HL-60 (cell line): ENCODE results near the gene LARP4.
"Not testable (repeated sequence)": the region's sequence is repeated elsewhere in the genome, so short reads cannot be mapped to it uniquely, and the experiment has no call there.

ENCODE experiments used
- DNase-seq, 2 experiments: peaks; one replicate each; pipeline ENCODE4 v3.0.0-alpha.2; 2010 to 2020; ENCODE audit warnings: low read depth in 1 of 2, low spot score in 1 of 2
- H3K27ac ChIP-seq: fragments of 250-450 bp; sonication (Bioruptor Pico); replicated peaks from 2 replicates; pipeline ENCODE4 v1.5.1; 2020; ENCODE audit warnings: mild to moderate bottlenecking, moderate library complexity
- H3K27me3 ChIP-seq: fragments of 250-450 bp; sonication (Bioruptor Pico); 2 replicates; pipeline ENCODE4 v1.5.1; 2021; ENCODE audit warnings: mild to moderate bottlenecking, moderate library complexity; ENCODE audit not compliant: insufficient read depth, poor library complexity, severe bottlenecking
- H3K4me3 ChIP-seq: replicated peaks from 2 replicates; pipeline ENCODE4 v1.5.1; 2011; ENCODE audit warnings: mild to moderate bottlenecking, control low read depth, low read length; ENCODE audit not compliant: insufficient read depth
- GABPA ChIP-seq: IDR thresholded peaks from 2 replicates; pipeline ENCODE4 v1.6.1; 2012; ENCODE audit warnings: low read depth
- POLR2AphosphoS5 ChIP-seq: IDR thresholded peaks from 2 replicates; pipeline ENCODE4 v1.6.1; 2012; ENCODE audit warnings: low read depth
- SPI1 ChIP-seq: IDR thresholded peaks from 2 replicates; pipeline ENCODE4 v1.6.1; 2012; ENCODE audit warnings: low read depth, mild to moderate bottlenecking, borderline replicate concordance
- TF ChIP-seq, protein P1 (sequence below): IDR thresholded peaks from 2 replicates; pipeline ENCODE4 v1.6.1; 2012; ENCODE audit warnings: low read depth; ENCODE audit not compliant: insufficient replicate concordance
- TF ChIP-seq, protein P2 (sequence below): IDR thresholded peaks from one replicate; pipeline ENCODE4 v1.5.1; 2011; ENCODE audit warnings: low read length, control low read depth, inconsistent platforms; ENCODE audit not compliant: insufficient read depth

Gene LARP4

DNA sequence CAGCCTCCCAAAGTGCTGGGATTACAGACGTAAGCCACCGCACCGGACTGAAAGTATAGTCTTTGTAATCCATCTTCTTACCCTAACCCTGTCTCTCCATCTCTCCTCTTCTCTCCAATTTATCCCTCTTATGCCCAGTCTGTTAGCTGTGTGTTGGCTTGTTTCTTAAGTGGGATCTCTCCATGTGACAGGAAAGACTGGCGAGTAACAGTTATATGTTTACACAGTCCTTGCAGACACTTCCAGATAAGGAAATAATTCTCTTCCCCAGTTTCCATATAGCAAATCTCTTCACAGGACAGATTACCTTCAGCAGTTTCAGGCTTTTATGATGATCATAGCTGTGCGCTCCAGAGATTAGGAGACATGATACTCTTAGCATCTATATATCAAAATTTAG is 88.1 kb downstream of the LARP4 start:
- TF ChIP-seq GABPA (no peak), SPI1 (no peak), POLR2AphosphoS5 (no peak)
- TF ChIP-seq, protein P1, sequence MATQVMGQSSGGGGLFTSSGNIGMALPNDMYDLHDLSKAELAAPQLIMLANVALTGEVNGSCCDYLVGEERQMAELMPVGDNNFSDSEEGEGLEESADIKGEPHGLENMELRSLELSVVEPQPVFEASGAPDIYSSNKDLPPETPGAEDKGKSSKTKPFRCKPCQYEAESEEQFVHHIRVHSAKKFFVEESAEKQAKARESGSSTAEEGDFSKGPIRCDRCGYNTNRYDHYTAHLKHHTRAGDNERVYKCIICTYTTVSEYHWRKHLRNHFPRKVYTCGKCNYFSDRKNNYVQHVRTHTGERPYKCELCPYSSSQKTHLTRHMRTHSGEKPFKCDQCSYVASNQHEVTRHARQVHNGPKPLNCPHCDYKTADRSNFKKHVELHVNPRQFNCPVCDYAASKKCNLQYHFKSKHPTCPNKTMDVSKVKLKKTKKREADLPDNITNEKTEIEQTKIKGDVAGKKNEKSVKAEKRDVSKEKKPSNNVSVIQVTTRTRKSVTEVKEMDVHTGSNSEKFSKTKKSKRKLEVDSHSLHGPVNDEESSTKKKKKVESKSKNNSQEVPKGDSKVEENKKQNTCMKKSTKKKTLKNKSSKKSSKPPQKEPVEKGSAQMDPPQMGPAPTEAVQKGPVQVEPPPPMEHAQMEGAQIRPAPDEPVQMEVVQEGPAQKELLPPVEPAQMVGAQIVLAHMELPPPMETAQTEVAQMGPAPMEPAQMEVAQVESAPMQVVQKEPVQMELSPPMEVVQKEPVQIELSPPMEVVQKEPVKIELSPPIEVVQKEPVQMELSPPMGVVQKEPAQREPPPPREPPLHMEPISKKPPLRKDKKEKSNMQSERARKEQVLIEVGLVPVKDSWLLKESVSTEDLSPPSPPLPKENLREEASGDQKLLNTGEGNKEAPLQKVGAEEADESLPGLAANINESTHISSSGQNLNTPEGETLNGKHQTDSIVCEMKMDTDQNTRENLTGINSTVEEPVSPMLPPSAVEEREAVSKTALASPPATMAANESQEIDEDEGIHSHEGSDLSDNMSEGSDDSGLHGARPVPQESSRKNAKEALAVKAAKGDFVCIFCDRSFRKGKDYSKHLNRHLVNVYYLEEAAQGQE, result no peak
- TF ChIP-seq, protein P2, sequence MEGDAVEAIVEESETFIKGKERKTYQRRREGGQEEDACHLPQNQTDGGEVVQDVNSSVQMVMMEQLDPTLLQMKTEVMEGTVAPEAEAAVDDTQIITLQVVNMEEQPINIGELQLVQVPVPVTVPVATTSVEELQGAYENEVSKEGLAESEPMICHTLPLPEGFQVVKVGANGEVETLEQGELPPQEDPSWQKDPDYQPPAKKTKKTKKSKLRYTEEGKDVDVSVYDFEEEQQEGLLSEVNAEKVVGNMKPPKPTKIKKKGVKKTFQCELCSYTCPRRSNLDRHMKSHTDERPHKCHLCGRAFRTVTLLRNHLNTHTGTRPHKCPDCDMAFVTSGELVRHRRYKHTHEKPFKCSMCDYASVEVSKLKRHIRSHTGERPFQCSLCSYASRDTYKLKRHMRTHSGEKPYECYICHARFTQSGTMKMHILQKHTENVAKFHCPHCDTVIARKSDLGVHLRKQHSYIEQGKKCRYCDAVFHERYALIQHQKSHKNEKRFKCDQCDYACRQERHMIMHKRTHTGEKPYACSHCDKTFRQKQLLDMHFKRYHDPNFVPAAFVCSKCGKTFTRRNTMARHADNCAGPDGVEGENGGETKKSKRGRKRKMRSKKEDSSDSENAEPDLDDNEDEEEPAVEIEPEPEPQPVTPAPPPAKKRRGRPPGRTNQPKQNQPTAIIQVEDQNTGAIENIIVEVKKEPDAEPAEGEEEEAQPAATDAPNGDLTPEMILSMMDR, result no peak
- Histone ChIP-seq H3K27me3 (no peaks in the 10 kb centered on the region), H3K4me3 (no peak overlapping the region), H3K27ac (no peak overlapping the region)
- DNase-seq, result no peak

DNA sequence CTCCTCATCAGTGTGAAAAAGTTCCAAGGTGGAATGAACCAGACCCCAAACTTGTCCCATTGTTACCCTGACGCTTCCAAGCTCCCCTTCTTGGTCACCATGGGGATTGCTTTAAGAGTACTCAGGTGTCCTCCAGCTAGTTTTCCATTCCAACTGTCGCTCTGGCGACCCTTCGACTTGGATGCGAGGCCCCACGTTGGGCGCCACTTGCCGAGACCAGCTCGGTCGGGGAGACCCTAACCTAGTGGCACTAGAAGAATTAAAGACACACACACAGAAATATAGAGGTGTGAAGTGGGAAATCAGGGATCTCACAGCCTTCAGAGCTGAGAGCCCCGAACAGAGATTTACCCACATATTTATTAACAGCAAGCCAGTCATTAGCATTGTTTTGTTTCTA is 97.4 kb downstream of the LARP4 start:
- H3K27me3 ChIP-seq, DNase-seq, H3K27ac ChIP-seq, H3K4me3 ChIP-seq: not testable (repeated sequence)

DNA sequence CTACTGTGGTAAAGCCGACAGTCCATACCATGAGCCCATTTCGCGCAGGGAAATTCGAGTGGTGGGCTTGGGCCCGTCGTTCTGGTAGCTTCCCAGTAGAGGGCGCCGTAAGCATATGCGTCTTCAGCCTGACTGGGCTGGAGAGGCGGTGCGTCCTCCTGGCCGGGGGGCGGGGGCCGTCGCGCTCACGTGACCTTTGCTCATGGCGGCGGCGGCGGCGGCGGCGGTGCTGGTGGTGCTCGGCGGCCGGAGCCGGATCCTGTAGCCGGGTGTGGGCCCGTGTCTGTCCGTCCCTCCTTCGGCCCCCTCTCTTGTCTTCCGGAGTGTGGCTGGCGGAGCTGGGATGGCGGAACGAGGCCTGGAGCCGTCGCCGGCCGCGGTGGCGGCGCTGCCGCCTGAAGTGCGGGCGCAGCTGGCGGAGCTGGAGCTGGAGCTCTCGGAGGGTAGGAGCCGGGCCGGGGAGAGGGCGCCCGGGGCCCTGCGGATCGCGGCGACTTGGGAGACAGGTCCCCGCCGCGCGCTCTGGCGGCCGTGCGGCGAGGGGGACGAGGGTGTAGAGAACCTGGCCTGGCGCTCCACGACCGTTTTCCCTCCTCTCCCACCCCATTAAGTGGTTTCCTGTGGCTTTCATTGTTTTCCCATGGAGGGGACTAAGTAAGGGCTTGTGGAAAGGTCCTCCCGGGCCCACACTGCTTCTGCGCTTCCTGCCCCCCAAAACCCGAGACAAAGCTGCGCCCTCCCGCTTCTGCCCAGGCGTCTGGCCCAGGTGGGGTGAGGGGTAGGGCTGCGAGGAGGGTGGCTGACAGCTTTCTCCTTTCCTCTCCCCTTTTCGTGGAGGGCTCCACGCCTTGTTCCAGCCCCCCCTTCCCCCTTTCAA is 104.4 kb downstream of the LARP4 start, which contains the start of gene DIP2B:
Gene DIP2B, plus strand, starts transcription at position 188 of the 877 bp plus-strand sequence. Its CDS starts 156 bp downstream, at position 344.
- peak; percentile 74 for TF ChIP-seq GABPA
- TF ChIP-seq, protein P1, result peak; percentile 13
- no peak for TF ChIP-seq SPI1
- TF ChIP-seq, protein P2, result peak; percentile 84
- no peak; the same call in 1 of the 2 replicates for TF ChIP-seq POLR2AphosphoS5
- Histone ChIP-seq H3K4me3 (peak within 1 kb of the TSS; percentile 71), H3K27ac (peak within 1 kb of the TSS; percentile 84), H3K27me3 (no peaks in the 10 kb centered on the region)
- peak; percentile 76 to 96 for DNase-seq

DNA sequence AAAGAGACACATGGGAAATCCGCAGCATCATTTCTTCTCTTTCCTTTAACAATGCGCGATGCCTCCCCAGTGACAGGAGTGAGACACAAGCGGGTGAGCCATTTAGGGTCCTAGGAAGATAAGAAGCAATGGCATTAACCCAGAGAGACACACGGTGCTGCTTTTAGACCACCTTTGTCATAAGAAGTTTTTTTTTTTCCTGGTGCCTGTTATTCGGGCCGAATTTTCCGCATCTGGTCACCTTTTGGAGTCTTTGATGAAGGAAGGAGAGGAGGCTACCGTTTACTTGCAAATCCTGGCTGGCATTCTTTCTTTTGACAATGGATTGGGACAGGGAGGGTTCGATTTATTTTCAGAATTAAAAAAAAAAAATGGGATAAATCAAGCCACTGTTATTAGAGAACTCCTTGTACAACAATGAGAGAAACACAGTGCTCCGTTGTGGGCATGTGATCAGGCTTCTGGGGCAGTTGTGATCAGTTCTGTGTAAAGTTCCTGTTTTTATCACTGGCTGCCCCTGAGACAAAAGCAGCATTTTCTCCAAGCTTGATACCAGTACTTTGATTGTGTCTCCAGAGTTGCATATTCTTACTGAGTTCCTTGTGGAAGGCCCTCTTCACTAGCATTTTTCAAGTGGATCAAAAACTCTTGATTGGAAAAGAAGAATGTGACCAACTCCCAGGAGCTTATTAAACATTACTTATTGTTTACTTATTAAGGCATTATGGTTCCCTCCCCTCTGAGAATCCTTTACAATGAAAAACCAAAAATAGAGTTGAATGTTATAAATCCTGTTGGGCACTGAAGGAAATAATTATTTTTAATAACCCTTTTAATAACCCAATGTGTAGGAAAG is 105.2 kb downstream of the LARP4 start:
- TF ChIP-seq GABPA, result no peak
- TF ChIP-seq SPI1, result no peak
- TF ChIP-seq POLR2AphosphoS5, result no peak
- TF ChIP-seq, protein P1, result no peak
- TF ChIP-seq, protein P2, result no peak

More for the DNA sequence above, 105.2 kb downstream of the LARP4 start:
- peak overlapping the region; percentile 71 for H3K4me3 ChIP-seq
- H3K27ac ChIP-seq, result peak overlapping the region; percentile 84
- no peaks in the 10 kb centered on the region for H3K27me3 ChIP-seq
- peak in 1 of 2 experiments; percentile 68 for DNase-seq
